ENCODE measurements around the gene KIF21A. TPM values are rescaled to one million over a fixed set of nuclear protein-coding genes. Genes with fewer than 3 reads are reported as not detected.

KIF21A gene
- total and polyA plus RNA-seq, 8 donors, result 6.3 to 17.3 (median 14.3) TPM

- peak in 3 of 6 donors; percentile 6 to 27 (median 17) for DNase-seq
- H3K27me3 ChIP-seq, result no peaks in the 10 kb centered on the region
- H3K4me3 ChIP-seq, result no peak overlapping the region
- H3K27ac ChIP-seq, result no peak overlapping the region
- H3K9me3 ChIP-seq, result no peaks in the 10 kb centered on the region
- FAIRE-seq, result no peak
- H3K4me1 ChIP-seq, result no peaks in the 10 kb centered on the region
- H3K36me3 ChIP-seq, result no peaks in the 10 kb centered on the region
- 36 to 39% methylated on average over 1 of the region's 1 CpG for whole genome bisulfite sequencing, 2 donors
- no peak for TF ChIP-seq CTCF (IDR thresholded peaks at IDR 0.05)
- intact Hi-C loops (cut with DNase I), result no loop called here
- peak in 2 of 4 donors; percentile 40 to 63 for ATAC-seq
Measured at GRCh38 chr12:39252628-39253027, 190.3 kb downstream of the KIF21A start.

Other genes with a start within 250 kb of the KIF21A start
- under 1 TPM in 5 of 6 donors, not detected in 1; 0.03 to 0.38 (median 0.06) TPM for gene ABCD2, start 176.7 kb upstream of the KIF21A start, total RNA-seq
- under 1 TPM; 0.04 to 0.05 TPM for gene ABCD2, start 176.7 kb upstream of the KIF21A start, polyA plus RNA-seq